Ramos (cell line): Measurements from ENCODE around the gene SDK1.

Source experiments
- in situ Hi-C: fragments of 300-500 bp; cut with MboI; formaldehyde crosslinking; loops from one replicate; pipeline ENCODE4 v1.14.3; 2022; ENCODE audit warnings: low sequenced_read_pairs; ENCODE audit not compliant: unreplicated experiment

SDK1 gene

DNA sequence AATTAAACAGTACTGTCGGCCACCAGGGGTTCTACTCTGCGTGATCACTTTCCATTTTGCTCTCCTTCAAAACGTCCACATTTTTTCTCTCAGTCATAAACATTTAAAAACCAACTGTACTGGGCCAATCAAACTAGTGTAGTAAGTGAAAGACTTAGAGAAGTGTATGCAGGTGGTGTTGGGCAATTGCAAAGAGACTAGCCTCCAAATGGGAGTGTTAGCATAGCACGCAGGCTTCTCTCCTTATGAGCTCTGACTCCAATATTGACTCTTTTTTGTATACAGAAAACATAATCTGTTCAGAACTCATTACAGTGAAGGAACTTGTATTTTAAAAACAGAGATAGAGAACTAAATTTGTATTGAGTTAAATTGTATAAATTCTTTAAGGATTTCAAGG lies 150.6 kb downstream of the SDK1 start:
- in situ Hi-C loops: no loop called here

DNA sequence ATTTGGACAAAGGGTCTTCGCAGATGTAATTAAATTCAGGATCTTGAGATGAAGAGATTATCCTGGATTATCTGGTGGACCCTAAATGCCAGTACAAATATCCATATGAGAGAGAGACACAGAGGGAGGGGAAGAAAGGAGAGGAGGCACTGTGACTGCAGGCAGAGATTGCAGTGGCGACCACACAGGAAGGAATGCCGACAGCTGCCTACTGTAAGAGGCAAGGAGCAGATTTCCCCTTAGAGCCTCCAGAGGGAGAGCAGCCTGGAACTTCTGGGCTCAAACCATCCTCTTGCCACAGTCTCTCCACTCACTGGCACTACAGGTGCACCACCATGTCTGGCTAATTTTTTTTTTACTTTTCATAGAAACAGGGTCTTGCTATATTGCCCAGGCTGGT lies 152.3 kb downstream of the SDK1 start:
- in situ Hi-C loops: no loop called here

DNA sequence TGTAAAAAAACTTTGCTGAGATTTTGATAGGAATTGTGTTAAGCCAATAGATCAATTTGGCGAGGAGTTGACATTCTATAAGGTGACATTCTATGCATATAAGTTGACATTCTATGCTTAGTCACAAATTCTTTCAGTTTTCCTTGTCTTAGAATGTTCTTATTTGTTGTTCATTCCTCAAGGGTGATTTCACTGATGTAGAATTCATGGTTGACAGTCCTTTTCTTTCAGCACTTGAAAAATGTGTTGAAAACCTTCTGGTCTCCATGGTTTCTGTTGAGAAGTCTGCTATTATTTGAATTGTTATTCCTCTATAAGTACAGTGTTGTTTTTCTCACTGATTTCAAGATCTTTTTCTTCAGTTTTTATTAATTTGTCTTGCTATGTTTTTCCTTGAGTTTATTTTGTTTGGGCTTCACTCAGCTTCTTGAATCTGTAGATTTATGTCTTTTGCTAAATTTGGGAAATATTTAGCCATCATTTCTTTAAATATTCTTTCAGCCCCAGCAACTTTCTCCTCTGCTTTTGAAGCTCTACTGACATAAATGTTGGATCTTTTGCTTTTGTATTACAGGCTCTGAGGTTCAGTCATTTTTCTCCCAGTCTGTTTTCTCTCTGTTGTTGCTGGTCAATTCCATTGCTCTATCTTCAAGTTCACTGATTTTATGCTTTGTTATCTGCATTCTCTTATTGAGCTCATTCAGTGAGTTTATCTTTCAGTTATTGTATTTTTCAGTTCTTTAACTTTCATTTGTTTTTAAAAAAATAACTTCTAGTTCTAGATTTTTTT lies 154.9 kb downstream of the SDK1 start:
- in situ Hi-C loops: no loop called here

DNA sequence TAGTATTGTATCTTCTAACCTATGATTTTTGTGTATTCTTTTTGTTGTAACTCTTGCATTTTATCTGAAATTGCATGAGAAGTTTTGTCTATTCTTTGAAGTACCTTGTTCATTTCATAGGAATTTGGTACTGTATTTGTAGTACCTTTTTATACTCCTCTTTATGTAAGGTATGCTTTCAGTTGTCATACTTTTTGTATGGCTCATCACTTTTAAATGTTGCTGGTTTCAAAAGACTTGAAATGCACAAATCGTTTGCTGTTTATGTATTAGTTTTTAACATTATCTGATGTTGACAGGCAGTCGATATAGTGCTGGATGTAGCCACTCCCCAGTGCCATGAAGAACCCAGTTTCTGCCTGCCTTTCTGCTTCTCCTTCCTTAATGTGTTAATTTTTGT lies 158.1 kb downstream of the SDK1 start:
- in situ Hi-C loops: no loop called here

DNA sequence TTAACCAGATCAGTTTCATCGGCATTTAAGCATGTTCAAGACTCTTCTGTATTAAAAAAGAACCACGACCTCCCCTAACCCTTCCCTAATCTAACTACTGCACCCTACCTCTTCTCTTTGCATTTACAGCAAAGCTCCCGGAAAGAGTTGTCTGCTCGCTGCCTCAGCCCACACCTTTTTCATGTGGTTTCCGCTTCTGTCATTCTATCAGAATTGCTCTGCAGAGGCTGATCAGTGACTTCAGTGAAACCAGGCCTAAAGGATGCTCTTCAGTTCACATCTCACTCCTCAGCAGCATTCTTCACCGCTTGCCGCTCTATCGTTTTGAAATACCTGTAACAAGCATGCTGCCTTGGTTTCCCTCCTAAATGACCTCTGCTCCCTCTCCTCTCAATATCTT lies 160.9 kb downstream of the SDK1 start:
- in situ Hi-C loops: no loop called here

DNA sequence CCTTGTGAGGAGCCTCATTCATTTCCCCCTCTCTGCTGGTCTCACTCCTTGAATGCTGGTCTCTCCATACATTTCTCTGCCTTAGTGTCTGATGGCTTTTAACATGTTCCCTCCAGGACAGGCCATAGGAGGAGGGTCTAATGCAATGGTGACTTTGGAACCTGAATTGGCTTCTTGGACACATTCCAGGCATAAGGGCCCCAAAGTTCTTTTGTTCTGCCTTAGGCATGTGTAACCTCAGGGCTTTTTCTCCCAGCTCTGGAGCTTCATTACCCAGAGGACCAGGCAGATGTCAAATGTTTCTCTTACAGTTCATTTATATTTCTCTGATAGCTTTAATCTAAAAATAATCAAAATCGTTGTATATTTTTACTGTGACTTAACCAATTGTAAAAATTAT lies 162.6 kb downstream of the SDK1 start:
- in situ Hi-C loops: no loop called here

DNA sequence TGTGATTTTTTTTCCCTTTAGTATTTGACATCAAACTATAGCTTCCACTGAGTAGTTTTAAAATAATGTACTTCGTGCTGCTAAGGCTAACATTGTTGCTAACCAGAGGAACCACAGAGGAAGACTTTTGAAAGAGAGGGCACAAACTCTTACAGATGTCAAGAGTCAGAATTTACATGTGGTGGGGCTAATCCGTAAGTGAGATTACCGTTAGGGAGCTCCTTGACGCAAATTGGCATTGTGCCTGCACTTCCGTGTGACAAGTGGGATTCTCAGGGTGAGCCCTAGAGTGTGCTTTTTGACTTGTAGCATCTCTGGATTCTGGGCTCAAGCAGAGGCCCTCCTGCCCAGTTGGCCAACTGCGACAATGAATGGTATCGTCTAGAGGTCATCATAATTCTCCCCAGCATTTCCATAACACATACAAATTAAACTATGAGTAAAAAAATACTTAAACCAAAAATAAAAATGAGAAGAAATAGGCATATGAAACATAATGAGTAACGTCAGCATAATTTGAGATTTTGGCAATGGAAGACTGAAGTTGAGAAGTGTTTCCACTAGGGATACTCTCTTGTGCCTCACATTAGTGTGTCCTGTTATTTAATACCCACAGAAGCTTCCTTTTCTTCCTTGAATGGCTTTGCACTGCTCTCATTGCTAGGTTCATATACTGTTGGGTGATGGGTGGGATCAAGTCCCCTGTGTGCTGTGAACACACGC lies 164.0 kb downstream of the SDK1 start:
- in situ Hi-C loops: no loop called here

DNA sequence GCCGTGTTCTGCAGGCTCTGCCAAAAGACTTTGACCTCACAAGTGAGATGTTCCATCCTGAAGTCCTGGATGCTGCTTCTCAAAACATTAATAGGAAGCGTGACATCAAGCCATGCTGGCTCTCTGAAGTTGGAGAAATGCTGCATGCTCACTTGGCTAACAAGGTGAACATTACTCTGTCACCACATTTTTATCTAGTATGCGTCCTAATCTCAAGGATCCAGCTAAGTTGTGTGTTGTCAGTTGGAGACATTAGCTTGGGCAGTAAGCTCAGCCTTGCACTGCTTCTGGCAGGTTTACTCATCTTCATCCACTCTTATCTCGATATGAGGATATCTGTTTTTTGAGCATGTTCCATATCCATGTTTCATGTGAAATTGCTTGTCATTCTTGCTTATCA lies 165.2 kb downstream of the SDK1 start:
- in situ Hi-C loops: no loop called here

DNA sequence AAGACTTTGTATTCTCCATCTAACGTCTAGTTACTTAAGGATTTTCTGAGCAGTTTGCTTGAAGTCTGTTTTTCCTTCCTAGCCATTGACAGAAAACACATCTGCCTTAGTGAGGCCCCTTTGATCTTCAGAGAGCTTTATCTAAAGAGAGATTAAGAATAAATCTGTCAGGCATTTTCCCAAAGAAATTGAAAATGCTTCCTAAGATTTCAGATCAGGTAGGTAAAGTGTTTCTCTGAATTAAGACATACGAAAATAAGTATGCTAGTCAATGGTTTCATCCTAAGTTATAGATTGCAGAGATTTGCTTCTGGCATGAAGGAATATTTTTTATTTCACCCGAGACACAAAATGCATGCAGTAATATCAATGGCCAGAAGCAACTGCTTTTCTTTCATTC lies 168.6 kb downstream of the SDK1 start:
- in situ Hi-C loops: no loop called here

DNA sequence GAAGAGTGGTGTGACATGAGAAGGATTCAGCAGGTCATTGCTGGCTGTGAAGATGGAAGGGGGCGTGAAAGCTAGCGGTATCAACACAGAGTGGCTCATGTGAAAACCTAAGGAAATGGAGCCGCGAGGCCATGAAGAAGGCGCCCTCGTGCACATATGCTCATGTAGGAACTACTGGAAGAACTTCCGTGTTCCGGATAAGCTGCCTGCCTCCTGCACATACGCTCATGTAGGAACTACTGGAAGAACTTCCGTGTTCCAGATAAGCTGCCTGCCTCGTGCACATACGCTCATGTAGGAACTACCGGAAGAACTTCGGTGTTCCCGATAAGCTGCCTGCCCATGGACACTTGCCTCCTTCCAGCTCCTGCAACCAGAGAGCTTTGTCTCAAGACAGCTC lies 179.1 kb downstream of the SDK1 start:
- in situ Hi-C loops: no loop called here

DNA sequence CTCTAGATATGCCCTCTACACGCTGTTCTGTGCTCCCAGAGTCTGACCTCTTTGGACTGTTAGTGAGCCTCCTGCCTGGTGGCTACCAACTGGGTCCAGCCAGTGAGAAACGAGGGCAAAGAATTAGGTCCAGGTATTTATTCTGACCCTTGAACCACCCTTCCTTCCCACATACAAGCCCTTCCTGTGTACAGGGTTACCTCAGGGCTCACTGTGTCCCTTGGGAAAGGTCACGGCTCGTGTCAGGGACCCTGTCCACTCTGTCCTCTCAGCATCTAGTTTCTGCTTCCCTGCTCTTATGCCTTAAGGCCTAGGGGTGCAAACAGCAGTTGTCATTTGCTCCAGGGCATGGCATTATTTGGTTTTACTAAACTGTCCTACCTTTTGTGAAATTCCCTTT lies 180.4 kb downstream of the SDK1 start:
- in situ Hi-C loops: no loop called here

DNA sequence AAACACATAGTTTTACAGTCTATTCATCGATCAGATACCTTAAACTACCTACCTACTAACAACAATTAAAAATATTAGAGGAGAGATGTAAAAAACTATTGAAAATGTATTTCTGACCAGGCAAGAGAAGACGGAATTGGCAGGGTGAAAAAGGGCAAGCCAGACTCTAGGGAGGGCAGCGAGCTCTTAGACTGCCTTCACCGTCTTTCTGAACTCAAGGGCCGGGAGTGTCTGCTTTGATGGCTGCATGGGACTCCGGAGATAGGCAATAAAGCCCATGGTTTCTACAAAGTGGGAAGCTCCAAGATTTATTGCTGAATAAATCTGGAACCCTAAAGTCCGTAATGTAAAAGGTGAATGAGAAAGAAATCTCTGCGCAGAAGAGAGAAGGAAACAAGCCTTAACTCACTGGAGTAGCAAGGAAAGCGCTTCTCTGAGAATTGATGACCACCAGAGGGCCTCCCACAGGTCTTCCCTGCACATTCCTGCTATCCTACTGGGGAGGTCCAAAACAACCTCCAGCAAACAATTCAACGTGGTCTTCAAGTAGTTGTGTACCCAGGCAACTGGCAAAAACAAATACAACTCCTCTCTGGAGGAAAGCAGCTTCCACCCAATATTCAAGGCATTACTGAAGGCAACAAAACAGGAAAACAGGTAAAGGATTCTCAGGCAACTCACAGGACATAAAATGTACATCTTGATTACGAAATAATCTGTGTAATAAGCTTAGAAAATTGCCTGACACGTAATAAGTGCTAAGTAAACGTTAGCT lies 181.3 kb downstream of the SDK1 start:
- in situ Hi-C loops: no loop called here

DNA sequence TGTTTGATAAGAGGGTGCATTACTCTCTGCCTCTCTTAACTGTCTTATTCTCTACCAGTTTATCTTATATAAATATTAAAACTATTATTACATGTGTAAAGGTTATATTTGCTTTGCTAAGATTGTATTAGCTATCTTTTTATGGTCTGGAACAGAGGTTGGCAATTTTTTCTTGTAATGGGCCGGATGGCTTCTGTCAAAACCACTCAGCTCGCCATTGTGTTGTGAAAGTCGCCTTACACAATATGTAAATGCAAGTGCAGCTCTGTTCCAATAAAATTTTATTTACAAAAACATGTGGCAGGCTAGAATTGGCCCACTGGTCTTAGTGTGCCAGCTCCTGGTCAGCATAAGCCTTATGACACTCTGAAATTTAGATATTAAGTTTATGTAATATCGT lies 185.8 kb downstream of the SDK1 start:
- in situ Hi-C loops: no loop called here

DNA sequence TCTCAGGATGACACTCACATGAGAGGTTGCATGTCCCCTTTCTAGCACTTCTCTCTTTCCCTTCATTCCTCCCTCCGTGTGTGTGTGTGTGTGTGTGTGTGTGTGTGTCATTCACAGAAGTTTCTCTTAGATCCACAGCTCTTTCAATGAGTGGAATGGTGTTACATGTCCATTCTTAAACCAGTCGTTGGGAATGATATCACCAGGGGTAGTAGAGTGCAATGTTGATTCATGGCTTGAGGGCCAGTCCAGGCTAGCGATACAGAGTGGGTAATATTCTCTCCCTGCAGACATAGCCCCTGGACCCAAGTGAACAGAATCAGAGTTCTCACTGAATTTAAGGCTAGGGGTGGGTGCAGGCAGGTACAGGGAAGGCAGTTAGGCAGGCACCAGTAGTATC lies 187.8 kb downstream of the SDK1 start:
- in situ Hi-C loops: no loop called here

DNA sequence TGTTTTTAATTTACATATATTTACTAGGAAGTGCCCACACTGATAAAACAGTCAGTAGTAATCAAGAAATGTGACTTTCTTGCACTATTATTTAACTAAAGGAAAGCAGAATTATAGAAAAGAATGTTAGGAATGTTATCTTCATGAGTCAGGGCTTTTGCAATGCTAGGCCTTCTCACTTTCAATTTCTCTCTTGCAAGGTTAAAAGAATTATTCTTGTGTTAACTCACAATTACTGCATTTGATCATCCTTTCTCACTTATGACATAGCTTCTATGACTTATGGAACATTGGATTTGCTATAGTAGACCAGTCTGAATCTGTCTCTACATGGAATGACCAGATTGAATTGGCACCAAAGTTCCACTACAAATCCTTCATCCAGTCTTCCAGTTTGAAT lies 192.4 kb downstream of the SDK1 start:
- in situ Hi-C loops: no loop called here

DNA sequence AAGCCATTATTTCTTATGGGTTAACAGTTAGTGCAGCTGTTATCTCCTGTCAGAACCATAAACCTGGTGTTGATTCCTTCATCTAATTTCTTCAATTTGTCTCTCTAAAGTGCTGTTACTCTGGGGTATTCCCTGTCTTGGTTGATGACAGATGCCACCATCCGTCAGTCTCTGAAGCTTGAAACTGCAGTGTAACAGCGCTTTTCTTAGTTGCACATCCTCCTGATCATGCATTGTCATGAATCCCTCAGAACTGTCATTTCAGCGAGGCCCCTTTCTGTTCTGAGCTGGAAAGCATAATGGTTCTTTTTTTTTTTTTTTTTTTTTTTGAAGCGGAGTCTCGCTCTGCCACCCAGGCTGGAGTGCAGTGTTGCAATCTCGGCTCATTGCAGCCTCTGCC lies 193.9 kb downstream of the SDK1 start:
- in situ Hi-C loops: no loop called here

DNA sequence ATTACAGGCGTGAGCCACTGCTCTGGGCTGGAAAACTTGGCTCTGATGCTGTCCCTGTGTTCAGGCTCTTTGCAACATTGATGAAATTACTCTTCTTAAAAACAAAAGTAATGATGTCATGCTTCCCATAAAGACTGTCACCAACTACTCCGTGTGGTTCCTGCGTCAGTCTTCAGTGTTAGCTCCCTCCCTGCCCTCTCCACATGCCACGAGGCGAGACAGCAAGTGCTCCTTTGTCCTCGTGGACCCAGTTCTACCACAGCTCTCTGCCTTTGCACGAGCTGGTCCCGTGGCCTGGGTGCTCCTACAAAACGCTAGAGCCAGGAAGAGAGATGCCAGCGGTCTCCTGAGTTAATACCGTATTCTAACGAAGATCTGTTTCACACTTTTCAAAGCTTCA lies 194.5 kb downstream of the SDK1 start:
- in situ Hi-C loops: no loop called here

DNA sequence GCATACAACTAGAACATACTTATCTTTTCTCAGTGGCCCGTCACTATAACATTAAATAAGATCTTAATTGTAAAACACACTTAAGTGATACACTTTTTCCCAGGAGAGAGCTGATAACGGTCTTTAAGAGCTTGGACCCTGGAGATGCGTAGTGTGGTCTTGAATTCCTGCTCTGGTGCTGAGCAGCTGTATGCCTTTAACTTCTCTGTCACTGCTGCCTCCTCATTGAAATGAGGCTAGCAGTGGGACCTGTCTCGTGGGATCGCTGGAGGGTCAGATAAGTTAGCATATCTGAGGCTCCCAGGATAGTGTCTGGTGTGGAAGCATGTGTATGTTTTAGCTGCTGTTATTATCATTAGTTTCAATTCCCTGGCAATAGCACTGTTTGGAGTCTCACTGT lies 194.9 kb downstream of the SDK1 start:
- in situ Hi-C loops: no loop called here

DNA sequence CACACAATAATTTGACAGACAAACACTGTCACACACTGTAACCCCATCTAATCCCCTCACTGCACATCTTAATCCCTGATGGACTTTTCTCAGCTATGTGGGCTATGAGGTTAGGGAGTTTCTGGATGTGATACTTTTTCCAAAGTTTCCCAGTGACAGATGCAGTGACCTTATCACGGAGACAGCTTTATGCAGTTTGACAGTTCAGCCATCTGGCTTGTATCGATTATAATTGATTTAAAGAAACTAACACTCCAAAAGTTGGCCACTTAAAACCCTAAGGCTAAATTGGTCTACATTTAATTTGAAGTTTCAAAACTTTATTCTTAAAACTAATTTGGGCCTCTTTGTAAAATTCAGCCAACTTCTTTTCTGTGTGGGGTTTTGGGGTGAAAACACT lies 196.7 kb downstream of the SDK1 start:
- in situ Hi-C loops: no loop called here

DNA sequence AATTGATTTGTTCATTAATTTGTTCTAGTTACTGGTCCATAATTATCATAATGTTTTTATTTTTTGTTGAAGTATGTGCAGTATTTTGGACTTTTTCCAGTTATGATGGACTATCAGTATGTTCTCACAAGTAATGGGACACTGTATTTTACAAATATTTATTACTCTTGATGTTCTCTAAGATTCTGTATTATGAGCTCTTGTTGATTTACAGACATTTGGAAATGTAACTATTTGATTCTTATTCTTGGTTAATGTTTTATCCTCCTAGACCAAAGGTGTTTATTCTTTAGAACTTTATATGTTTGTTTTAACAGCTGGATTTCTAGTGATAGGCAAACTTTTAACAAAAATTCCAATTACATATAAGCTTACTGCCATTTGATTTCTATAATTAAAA lies 200.6 kb downstream of the SDK1 start:
- in situ Hi-C loops: no loop called here

DNA sequence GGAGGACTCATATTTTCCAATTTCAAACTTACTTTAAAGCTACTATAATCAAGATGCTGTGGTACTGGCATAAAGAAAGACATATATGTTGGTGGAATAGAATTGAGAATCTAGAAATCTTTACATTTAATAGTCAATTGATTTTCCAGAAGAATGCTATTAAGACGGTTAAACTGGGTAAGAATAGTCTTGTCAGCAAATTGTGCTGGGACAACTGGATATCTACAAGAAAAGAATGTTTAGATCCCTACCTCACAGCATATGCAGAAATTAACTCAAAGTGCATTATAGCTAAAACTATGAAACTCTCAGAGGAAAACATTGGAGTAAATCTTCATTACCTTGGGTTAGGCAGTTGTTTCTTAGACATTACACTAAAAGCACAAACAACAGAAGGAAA lies 203.3 kb downstream of the SDK1 start:
- in situ Hi-C loops: no loop called here
